ENCODE data around the gene ANK2.
"Not testable (repeated sequence)": the region's sequence is repeated elsewhere in the genome, so short reads cannot be mapped to it uniquely, and the experiment has no call there.

Gene ANK2

DNA sequence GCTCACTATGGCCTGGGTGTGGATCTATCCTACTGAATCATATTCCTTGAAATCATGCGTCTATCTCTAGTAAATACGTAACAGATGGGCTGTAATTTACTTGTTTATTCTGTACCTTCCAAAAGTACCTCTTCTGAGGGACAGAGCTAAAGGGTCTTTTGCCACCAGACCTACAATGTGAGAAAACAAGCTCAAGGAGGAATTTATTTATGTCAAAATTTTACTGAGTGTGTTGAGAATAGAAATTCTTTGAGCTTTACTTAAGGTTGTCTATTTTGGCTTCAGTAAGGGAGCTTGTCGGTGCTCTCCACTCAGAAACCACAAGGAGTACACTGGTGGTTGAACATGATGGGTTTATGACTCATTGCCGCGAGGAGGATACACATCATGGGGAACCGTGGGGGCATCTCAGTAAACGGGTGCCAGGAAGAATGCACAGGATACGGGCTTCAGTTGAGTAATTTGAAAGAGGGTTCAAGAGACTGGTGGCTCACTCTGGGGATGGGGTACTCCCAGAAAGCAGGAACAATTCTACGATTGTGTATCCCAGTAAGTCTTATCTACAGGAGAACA lies 3.0 kb downstream of the ANK2 start:
- peak in 1 of 2 experiments; percentile 7 for DNase-seq (ENCODE audit: low read depth in 2 of 2)

DNA sequence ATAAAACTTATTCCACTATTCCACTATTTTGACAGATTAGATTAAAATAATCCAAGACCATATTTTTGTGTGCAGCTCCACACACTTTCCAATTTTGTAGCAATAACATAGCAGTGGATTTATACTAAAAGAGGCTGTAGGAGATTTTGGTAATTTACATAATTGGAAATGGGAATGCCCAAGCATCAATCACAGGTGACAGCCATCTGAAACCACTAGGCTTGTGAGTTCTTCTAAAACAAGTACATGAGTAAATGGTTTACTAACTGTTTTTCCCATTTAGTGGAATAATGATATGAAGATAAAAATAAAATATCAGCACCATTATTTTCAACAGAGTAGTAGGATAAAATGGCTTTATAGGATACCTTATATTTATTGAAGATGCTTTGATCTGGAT lies 4.4 kb downstream of the ANK2 start:
- DNase-seq (ENCODE audit: low read depth in 2 of 2) = no peak

DNA sequence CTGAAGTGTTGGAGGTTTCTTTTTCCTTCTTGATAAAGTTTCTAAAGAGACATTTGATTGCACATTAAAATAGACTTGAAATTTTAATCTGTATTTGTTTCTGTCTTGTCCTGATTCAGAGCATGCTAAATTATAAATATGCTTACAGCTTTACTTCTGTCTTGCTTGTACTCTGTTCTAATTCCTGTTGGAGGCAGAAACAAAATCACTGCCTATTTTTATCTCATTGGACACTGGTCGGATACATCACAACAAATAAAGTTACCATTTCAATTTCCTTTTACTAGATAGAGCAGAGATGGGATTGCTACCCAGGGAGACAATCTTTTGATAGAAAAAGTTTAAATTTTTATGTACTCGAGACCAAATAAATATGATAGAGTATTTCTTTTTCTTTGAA lies 6.9 kb downstream of the ANK2 start:
- DNase-seq (ENCODE audit: low read depth in 2 of 2) = no peak

GRCh38 chr4:113057891-113058290 lies 8.4 kb downstream of the ANK2 start:
- DNase-seq (ENCODE audit: low read depth in 2 of 2) = no peak

DNA sequence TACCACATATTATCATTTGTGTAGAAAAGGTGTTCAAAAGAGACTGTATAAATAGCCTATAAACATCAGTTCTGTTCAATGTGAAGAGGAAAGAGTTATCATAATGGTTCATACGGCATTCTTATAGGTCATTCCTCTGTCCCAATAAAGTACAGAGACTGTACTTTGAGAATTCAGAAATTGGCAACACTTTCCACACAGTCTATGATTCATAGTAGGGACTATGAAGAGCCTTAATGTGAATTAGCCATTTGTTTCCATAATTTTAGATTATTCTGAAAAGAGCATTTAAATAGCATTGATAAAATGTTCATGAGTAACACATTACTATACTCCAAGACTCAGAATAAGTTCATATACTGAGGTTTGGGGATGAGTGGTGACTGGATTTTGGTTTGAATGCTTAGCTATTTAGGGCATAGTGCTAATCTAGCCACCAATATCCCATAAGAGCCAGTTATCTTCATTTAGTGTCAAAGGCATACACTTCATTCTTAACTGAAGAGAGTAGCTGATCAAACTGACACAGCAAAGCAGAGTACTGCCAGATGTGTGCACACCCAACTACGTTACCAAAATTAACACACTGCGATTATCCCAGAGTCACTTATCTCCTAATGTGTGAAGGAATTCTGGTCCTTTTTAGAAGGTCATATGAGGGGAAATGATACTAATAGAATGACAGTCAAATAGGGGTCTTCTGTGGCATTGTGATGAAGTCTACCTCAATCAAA lies 10.2 kb downstream of the ANK2 start:
- DNase-seq (ENCODE audit: low read depth in 2 of 2) = no peak

DNA sequence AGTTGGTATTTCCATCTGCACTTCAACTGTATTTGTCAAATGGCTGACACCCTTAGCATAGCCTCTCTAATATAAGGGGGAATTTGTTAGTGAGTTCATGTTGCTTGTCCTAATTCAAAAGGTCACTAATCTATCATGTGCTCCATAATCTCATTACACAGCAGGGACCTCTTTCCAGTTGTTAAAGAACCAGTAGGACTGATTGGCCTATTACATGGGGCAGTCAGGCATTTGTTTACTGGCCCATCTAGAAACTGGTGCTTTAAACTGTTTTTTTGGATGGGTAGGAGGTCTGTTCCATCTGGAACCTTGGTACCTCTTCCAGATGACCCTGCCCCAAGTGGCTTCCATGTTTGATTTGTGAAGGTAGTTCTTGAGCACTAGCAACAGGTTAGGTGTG lies 11.4 kb downstream of the ANK2 start:
- DNase-seq (ENCODE audit: low read depth in 2 of 2) = no peak

DNA sequence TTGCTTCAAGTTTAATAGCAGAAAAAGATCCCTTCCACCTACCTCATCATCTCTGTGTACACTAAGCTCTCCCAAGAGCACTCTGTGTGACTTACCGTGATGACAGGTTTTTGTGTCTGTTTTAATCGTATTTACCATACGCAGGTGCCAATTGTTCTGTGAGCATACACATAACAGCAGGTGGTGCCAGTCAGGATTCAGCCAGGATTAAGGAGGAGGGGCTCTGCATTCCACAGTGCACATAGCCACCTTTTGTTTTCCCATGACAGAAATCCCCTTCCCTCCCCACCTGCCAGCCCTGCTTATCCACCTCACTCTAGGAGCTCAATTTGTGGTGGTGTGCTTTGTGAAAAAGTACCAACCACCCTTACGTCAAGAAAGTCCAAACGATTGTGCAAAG lies 14.8 kb downstream of the ANK2 start:
- DNase-seq (ENCODE audit: low read depth in 2 of 2) = no peak

DNA sequence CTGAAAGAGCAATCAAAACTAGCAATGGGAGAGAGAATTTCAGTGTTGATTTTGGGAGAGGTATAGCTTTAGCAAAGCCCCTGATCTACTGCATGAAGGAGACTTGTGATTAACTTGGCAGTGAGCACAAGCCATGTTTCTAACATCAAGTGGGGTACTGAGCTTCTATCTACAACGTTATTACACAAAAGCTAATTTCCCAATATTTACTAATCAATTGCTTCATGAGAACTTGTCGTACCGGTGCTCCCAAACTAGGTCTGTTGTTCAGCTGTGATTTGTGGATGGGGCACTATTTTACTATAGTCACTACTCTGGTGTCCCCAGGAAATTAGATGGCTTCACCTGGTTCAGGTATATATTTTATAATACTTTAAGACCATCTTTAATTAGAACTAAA lies 16.2 kb downstream of the ANK2 start:
- no peak for DNase-seq (ENCODE audit: low read depth in 2 of 2)

GRCh38 chr4:113068771-113069170 lies 19.3 kb downstream of the ANK2 start:
- DNase-seq (ENCODE audit: low read depth in 2 of 2) = not testable (repeated sequence)

DNA sequence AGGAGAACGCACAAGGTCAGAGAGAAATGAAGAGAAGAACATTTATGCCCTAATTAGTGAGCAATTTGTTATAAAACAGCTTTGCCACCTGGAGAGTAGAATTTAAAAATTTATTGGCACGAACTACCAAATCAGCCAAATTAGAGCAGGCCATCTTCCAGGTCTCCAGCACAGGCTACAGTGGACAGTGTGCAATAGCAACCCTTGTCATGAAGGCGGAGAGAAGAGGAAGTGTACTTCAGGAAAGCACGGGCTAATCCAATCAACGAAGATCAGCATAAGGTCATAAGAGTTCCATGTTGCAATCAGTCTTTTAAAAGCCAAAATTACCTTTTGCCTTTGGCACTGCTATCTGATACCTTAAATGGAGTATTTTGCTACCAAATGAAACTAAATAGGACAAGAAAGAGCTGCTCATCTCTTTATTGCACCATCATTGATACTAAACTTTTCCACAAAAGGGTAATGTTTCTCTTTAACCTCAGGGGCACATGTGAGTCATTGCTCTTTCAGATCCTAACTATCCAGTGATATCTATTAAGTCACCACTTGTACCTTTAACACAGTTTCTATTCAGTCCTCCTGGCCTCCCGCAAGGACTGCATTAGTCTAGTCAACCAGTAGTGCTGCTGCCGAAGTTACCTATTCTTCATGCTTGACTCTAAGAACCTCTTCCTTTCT lies 19.9 kb downstream of the ANK2 start:
- DNase-seq (ENCODE audit: low read depth in 2 of 2) = no peak

DNA sequence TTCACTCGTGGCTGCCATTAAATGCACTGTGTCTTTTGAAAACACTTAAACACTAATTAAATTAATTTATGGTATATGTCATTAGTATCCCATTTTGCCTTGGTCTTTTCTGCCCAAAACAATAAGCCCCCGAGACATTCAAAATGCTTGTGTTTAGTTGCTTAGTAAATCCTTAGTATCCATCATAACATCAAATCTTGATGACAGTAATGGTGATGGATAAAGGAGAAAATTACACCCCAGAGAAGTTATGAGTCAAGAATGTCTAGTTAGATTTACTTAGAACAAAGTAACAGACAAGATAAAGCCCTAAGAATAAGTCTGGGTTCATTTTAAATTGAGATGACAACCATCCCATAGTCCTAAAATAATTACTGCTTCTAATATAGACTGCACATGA lies 21.3 kb downstream of the ANK2 start:
- DNase-seq (ENCODE audit: low read depth in 2 of 2) = no peak

- DNase-seq (ENCODE audit: low read depth in 2 of 2) = no peak
Measured at GRCh38 chr4:113071274-113071673, 21.8 kb downstream of the ANK2 start.

GRCh38 chr4:113071805-113072204 lies 22.4 kb downstream of the ANK2 start:
- DNase-seq (ENCODE audit: low read depth in 2 of 2) = no peak

DNA sequence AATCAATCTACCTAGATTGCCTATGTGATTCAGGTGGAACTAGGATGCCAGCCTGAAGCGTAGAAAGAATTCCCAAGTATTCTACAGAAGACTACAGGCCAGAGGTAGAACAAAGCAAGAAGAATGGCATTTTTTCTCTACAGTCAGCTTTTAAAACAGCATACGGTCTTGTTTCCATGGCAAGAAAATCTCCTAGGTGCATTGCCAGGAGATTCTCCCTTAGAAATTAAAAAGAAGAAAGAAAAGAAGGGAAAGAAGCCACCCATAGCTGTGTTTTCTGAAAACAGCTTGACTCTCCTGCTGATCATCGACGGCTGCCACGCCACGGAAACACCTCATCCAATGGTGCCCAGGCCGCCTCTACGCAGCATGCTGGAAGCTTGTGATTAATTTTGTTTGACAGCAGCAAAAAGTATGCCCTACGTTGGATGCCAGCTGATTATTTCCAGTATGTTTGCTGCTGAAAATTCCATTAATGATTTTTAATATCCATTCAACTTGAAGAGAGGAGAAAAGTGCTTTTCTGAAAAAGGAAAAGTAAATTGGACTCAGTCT lies 24.1 kb downstream of the ANK2 start:
- no peak for DNase-seq (ENCODE audit: low read depth in 2 of 2)

DNA sequence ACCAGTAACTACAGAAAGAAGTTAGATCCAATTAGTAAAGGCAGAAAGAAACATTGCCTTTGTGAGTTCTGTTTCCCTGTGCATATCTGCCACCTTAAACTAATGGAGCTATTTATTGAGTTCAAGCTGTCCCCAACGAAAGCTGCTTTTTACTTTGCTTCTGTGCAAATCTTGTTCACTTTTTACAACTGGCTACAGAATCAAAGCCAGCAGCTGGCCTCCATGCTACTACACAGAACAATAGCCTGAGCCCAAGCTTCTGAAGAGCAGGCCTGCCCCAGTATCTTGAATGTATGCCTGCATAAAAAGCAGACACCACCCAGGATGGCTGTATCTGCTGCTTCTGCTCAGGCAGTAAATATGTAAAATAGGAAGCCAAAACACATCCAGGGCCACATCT lies 28.1 kb downstream of the ANK2 start:
- DNase-seq (ENCODE audit: low read depth in 2 of 2) = no peak

- no peak for DNase-seq (ENCODE audit: low read depth in 2 of 2)
Measured at GRCh38 chr4:113078066-113078465, 28.6 kb downstream of the ANK2 start.

DNA sequence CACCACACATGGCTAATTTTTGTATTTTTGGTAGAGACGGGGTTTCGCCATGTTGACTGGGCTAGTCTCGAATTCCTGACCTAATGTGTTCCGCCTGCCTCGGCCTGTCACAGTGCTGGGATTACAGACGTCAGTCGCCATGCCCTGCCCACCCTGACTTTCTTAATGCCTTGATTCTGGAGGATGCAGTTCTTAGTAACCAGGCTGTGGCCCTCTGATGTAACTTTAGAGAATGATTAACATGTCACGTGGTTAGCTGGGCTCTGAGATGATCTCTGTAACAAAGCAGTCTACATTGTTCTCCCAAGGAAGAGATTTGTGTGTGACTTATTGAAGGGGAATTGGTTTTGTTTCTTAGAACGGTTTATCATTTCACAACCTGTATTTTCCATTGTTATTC lies 30.6 kb downstream of the ANK2 start:
- no peak for DNase-seq (ENCODE audit: low read depth in 2 of 2)

- no peak for DNase-seq (ENCODE audit: low read depth in 2 of 2)
Measured at GRCh38 chr4:113080624-113081023, 31.2 kb downstream of the ANK2 start.

- no peak for DNase-seq (ENCODE audit: low read depth in 2 of 2)
Measured at GRCh38 chr4:113083346-113083745, 33.9 kb downstream of the ANK2 start.

GRCh38 chr4:113086172-113086695 lies 36.8 kb downstream of the ANK2 start:
- DNase-seq (ENCODE audit: low read depth in 2 of 2) = no peak

DNA sequence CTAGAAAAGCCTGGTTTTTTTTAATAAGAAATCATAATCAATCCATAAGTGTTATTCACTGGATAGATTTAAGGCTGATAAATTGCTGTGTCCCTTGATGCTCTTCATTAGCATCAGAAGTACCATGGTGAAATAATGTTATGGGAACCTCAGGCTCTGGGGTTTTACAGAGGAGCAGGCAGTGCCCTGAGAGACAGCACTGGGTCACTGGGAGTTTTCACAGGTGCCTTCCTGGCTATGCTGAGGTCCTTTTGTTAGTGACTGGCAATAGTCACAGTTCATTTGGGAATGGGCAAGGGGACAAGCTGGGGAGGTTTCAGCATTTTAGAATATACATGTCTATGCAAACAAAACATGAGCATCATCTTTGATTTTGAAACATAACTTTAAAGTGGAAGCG lies 38.6 kb downstream of the ANK2 start:
- no peak for DNase-seq (ENCODE audit: low read depth in 2 of 2)

DNA sequence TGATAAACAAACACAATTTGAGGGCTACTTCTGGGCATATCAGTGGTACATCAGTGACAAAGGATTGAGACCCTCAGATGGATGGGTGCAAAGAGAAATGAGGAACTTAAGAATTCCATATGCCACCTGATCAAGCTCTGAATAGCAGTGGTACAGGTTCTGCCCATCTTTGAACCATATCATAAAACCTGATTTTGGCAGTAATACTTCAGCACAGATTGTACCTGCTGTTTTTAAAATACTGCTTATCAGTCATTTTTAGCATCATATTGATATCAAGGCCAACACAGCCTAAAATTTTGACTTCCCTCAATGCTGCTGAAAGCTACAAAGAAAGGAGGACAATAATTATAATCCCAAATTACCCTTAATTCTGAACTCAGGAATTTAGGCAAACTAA lies 41.5 kb downstream of the ANK2 start:
- no peak for DNase-seq (ENCODE audit: low read depth in 2 of 2)

GRCh38 chr4:113094331-113094730 lies 44.9 kb downstream of the ANK2 start:
- DNase-seq (ENCODE audit: low read depth in 2 of 2) = no peak

All from fibroblast of skin of left quadriceps (primary cell).